ENCODE results near the gene RPL18.
"Not testable (repeated sequence)": the region's sequence is repeated elsewhere in the genome, so short reads cannot be mapped to it uniquely, and the experiment has no call there.

The RPL18 gene

GRCh38 chr19:48658483-48658882 lies 39.5 kb upstream of the RPL18 start:
- TF ChIP-seq CTCF (conservative IDR thresholded peaks at IDR 0.05; ENCODE audit: low read length) (no peak), EZH2phosphoT487 (IDR thresholded peaks at IDR 0.05; ENCODE audit: borderline replicate concordance) (no peak)
- no peaks in the 10 kb centered on the region for H3F3A ChIP-seq (ENCODE audit: low read depth)
- no peak overlapping the region for H3K9ac ChIP-seq (ENCODE audit: low read depth, low read length, poor library complexity, severe bottlenecking)
- no peaks in the 10 kb centered on the region for H3K36me3 ChIP-seq (ENCODE audit: insufficient read depth, low read length)
- no peak overlapping the region for H3K4me2 ChIP-seq (ENCODE audit: low read depth, low read length, poor library complexity, severe bottlenecking)
- no peaks in the 10 kb centered on the region for H3K9me3 ChIP-seq (ENCODE audit: insufficient read depth, low read depth, low read length)
- H3K4me1 ChIP-seq (ENCODE audit: insufficient read depth, low read length, poor library complexity, severe bottlenecking): peaks cover 8% of the 10 kb centered on the region
- no peaks in the 10 kb centered on the region for H4K20me1 ChIP-seq (ENCODE audit: insufficient read depth, low read length, poor library complexity, severe bottlenecking)
- H3K79me2 ChIP-seq (ENCODE audit: insufficient read depth, low read length): no peaks in the 10 kb centered on the region
- H2AFZ ChIP-seq (ENCODE audit: low read length): no peak overlapping the region
- no peaks in the 10 kb centered on the region for H3K27me3 ChIP-seq (ENCODE audit: insufficient read depth, low read length, poor library complexity, severe bottlenecking)
- H3K4me3 ChIP-seq (ENCODE audit: low read length, poor library complexity, severe bottlenecking): no peak overlapping the region
- H3K9me2 ChIP-seq (replicated peaks; ENCODE audit: low read depth, low read length): no peaks in the 10 kb centered on the region

- not testable (repeated sequence) for H3K79me2 ChIP-seq (ENCODE audit: insufficient read depth, low read length); H3K9me2 ChIP-seq (replicated peaks; ENCODE audit: low read depth, low read length); H3K27me3 ChIP-seq (ENCODE audit: insufficient read depth, low read length, poor library complexity, severe bottlenecking); H3K4me3 ChIP-seq (ENCODE audit: low read length, poor library complexity, severe bottlenecking); H3K9ac ChIP-seq (ENCODE audit: low read depth, low read length, poor library complexity, severe bottlenecking); H3K4me2 ChIP-seq (ENCODE audit: low read depth, low read length, poor library complexity, severe bottlenecking); H4K20me1 ChIP-seq (ENCODE audit: insufficient read depth, low read length, poor library complexity, severe bottlenecking); H3F3A ChIP-seq (ENCODE audit: low read depth); H3K4me1 ChIP-seq (ENCODE audit: insufficient read depth, low read length, poor library complexity, severe bottlenecking); H3K36me3 ChIP-seq (ENCODE audit: insufficient read depth, low read length); H2AFZ ChIP-seq (ENCODE audit: low read length); H3K9me3 ChIP-seq (ENCODE audit: insufficient read depth, low read depth, low read length)
Measured at GRCh38 chr19:48657828-48658227, 38.9 kb upstream of the RPL18 start.

GRCh38 chr19:48656840-48657474 lies 38.0 kb upstream of the RPL18 start:
- Histone ChIP-seq H3K9me2 (replicated peaks; ENCODE audit: low read depth, low read length) (no peaks in the 10 kb centered on the region), H3K9me3 (ENCODE audit: insufficient read depth, low read depth, low read length) (no peaks in the 10 kb centered on the region), H3K36me3 (ENCODE audit: insufficient read depth, low read length) (no peaks in the 10 kb centered on the region), H3K4me2 (ENCODE audit: low read depth, low read length, poor library complexity, severe bottlenecking) (no peak overlapping the region), H3K9ac (ENCODE audit: low read depth, low read length, poor library complexity, severe bottlenecking) (no peak overlapping the region), H2AFZ (ENCODE audit: low read length) (no peak overlapping the region), H3K4me3 (ENCODE audit: low read length, poor library complexity, severe bottlenecking) (no peak overlapping the region), H3K4me1 (ENCODE audit: insufficient read depth, low read length, poor library complexity, severe bottlenecking) (peaks cover 8% of the 10 kb centered on the region), H3K27me3 (ENCODE audit: insufficient read depth, low read length, poor library complexity, severe bottlenecking) (no peaks in the 10 kb centered on the region), H3K79me2 (ENCODE audit: insufficient read depth, low read length) (no peaks in the 10 kb centered on the region), H4K20me1 (ENCODE audit: insufficient read depth, low read length, poor library complexity, severe bottlenecking) (no peaks in the 10 kb centered on the region), H3F3A (ENCODE audit: low read depth) (no peaks in the 10 kb centered on the region)
- TF ChIP-seq CTCF (conservative IDR thresholded peaks at IDR 0.05; ENCODE audit: low read length): no peak
- TF ChIP-seq EZH2phosphoT487 (IDR thresholded peaks at IDR 0.05; ENCODE audit: borderline replicate concordance): no peak
